ENCODE data around the gene TNXB. TPM values are rescaled to one million over a fixed set of nuclear protein-coding genes. Genes with fewer than 3 reads are reported as not detected.

Gene TNXB
- total and polyA plus RNA-seq, 2 of the 4 experiments (the other 2 are of a cell fraction) = 0.05 TPM; not detected in 1

DNA sequence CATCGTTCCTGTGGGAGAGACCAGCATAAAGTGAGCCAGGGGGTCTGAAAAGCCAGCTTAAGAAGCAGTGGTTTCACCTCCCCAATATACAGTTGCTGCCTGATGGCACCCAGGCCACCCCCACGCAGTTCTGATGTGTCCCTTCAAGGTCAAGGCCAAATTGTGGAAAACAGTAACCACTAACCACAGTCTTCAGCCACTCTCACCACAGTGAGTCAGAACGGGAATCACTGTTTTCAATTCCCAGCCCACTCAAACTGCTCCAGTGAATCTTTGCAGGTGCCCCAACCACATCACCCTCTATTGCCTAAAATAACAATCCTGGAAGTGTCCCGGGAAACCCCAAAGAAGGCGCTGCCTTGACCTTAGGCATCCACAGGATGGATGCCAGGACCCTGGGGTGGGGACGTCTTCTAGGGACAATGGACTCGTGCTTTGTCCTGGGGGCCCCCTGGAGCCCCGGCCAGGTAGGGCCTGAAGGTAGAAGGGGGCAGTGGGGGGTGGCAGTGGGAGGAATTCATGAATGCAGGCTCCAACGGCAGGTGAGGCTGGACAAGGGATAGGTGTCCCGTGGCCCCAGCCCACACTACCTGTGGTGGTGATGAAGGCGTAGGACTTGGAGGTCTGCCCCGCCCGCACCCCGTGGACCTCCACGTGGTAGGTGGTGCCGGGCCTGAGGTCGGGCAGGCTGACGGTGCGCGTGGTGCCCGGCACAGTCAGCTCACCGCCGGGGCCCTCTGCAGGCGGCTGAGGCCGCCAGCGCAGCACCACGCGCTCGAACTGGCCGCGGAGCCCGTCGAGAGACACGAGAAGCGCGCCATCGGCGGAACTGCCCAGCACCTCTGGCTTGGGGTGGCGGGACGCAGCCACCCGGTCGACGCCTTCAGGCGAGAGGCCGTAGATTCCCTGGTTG lies 22.2 kb downstream of the TNXB start:
- WGBS, 2 experiments (ENCODE audit: extremely low coverage in 2 of 2, insufficient read length in 1 of 2) = 34% methylated on average over 21 of the region's 45 CpGs; no CpG with 5 or more reads in 1 of the 2 experiments
- Histone ChIP-seq H2AFZ (replicated peaks; ENCODE audit: low read length, poor library complexity) (peak overlapping the region; percentile 33), H4K20me1 (ENCODE audit: insufficient read depth, low read length) (peaks cover 7% of the 10 kb centered on the region), H4K91ac (ENCODE audit: insufficient read depth, low read depth, low read length) (0 out of 2 replicates have a peak overlapping the region, but pooled peaks have one; percentile 1), H3K79me1 (ENCODE audit: low read depth in 1 of 2, low read length in 2 of 2) (no peaks in the 10 kb centered on the region), H3K4me3 (ENCODE audit: insufficient read depth, low read depth, low read length) (no peak overlapping the region), H3K4me1 (ENCODE audit: control insufficient read depth, insufficient read depth, low read length) (peaks cover 16% of the 10 kb centered on the region; the same call in 1 of the 2 replicates), H3K14ac (replicated peaks; ENCODE audit: low read depth, low read length) (no peak overlapping the region), H2BK120ac (ENCODE audit: low read depth, low read length) (no peak overlapping the region), H3K9me1 (ENCODE audit: insufficient read depth, low read length) (peaks cover 16% of the 10 kb centered on the region; the same call in 1 of the 2 replicates), H3K4me2 (ENCODE audit: low read depth, low read length) (no peak overlapping the region), H3K23ac (ENCODE audit: low read depth, low read length) (no peak overlapping the region), H3K56ac (ENCODE audit: extremely low read depth, insufficient read depth, low read length) (no peak overlapping the region), H4K5ac (ENCODE audit: low read depth, low read length) (no peak overlapping the region; the same call in 1 of the 2 replicates), H2BK5ac (ENCODE audit: low read depth, low read length, poor library complexity, severe bottlenecking) (no peak overlapping the region), H2AK5ac (ENCODE audit: low read depth, low read length) (peak overlapping the region; percentile 65; the same call in 1 of the 2 replicates), H3K36me3 (ENCODE audit: control insufficient read depth, insufficient read depth, low read length) (no peaks in the 10 kb centered on the region), H3K27ac (ENCODE audit: insufficient read depth, low read length) (no peak overlapping the region), H3K4ac (ENCODE audit: low read depth, low read length) (no peak overlapping the region), H3K9ac (ENCODE audit: low read depth, low read length) (no peak overlapping the region), H3K9me3 (ENCODE audit: control insufficient read depth, insufficient read depth, low read length) (no peaks in the 10 kb centered on the region), H4K8ac (ENCODE audit: low read depth in 2 of 2, low read length in 2 of 2) (no peak overlapping the region), H3K18ac (ENCODE audit: low read depth, low read length) (no peak overlapping the region; the same call in 1 of the 2 replicates), H3K27me3 (ENCODE audit: control insufficient read depth, insufficient read depth, low read length) (peaks cover 56% of the 10 kb centered on the region), H2AK9ac (replicated peaks; ENCODE audit: low read depth, low read length, poor library complexity) (peak overlapping the region; percentile 56), H2BK20ac (ENCODE audit: low read depth, low read length) (no peak overlapping the region), H2BK15ac (ENCODE audit: low read depth, low read length) (no peak overlapping the region)
- in situ Hi-C loops (cut with MboI; ENCODE audit: low sequenced_read_pairs) = no loop called here
- ChIA-PET CTCF (no interaction called here), POLR2A (ENCODE audit: unreplicated experiment) (no interaction called here)
- intact Hi-C loops (cut with micrococcal nuclease) = no loop called here
- DNase-seq (peak; percentile 88), ATAC-seq (ENCODE audit: low read depth) (peak; percentile 65)
- TF ChIP-seq BHLHE40 (IDR thresholded peaks at IDR 0.05; ENCODE audit: low read depth, low read length) (peak; percentile 87), FOS (IDR thresholded peaks at IDR 0.05; ENCODE audit: low read depth, low read length) (peak; percentile 87), MXI1 (IDR thresholded peaks at IDR 0.05; ENCODE audit: borderline replicate concordance, low read depth, low read length) (0 out of 2 replicates have a peak, but pooled peaks have one; percentile 21), CHD1 (IDR thresholded peaks at IDR 0.05; ENCODE audit: low read depth, low read length) (no peak), POLR2A (IDR thresholded peaks at IDR 0.05; ENCODE audit: low read depth, low read length) (no peak), RFX5 (IDR thresholded peaks at IDR 0.05; ENCODE audit: low read depth, low read length) (no peak), MAFK (IDR thresholded peaks at IDR 0.05; ENCODE audit: low read depth, low read length) (no peak), SMC3 (IDR thresholded peaks at IDR 0.05; ENCODE audit: low read depth, low read length) (no peak), RAD21 (IDR thresholded peaks at IDR 0.05; ENCODE audit: low read length) (no peak), NFE2L2 (IDR thresholded peaks at IDR 0.05; ENCODE audit: low read depth, low read length) (no peak), MAZ (IDR thresholded peaks at IDR 0.05; ENCODE audit: borderline replicate concordance, low read depth, low read length) (peak; percentile 55), RCOR1 (IDR thresholded peaks at IDR 0.05; ENCODE audit: insufficient replicate concordance, low read length) (peak; percentile 100)
- TF ChIP-seq, protein P1, sequence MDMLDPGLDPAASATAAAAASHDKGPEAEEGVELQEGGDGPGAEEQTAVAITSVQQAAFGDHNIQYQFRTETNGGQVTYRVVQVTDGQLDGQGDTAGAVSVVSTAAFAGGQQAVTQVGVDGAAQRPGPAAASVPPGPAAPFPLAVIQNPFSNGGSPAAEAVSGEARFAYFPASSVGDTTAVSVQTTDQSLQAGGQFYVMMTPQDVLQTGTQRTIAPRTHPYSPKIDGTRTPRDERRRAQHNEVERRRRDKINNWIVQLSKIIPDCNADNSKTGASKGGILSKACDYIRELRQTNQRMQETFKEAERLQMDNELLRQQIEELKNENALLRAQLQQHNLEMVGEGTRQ (IDR thresholded peaks at IDR 0.05; ENCODE audit: low read depth, low read length) = no peak
- no TSS peak for BruUV-seq (replicated peaks)
- dilution Hi-C loops (cut with HindIII; ENCODE audit: low sequenced_read_pairs, unreplicated experiment) = no loop called here
